Measurements from ENCODE around the gene AARS2. TPM values are rescaled to one million over a fixed set of nuclear protein-coding genes. Genes with fewer than 3 reads are reported as not detected.

Gene AARS2
- total and polyA plus RNA-seq, 8 donors = 2.9 to 19.3 (median 6.4) TPM

DNA sequence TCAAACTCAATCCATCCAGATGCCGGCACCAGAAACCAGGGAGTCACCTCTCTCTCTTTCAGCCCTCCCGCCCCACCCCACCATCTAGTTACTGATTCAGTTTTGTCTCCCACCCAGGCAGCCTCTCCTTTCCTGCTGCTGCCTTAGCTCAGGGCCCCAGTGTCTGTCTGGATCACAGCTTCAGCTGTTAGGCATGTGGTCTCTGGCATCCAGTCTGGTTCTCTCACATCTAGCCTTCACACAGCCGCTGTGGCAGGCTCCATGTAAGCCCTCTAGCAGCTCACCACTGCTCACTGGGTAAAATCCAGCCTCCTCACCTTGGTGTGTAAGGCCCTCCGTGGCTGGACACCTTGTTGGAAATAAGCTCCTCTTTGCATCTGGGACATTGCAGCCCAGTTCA lies 21.3 kb downstream of the AARS2 start:
- Histone ChIP-seq H3K27ac (no peak overlapping the region), H3K9me3 (no peaks in the 10 kb centered on the region), H3K27me3 (peaks cover 7 to 98% (median 78%) of the 10 kb centered on the region in 3 donors), H3K4me1 (peaks cover under 1% of the 10 kb centered on the region in 4 donors), H3K36me3 (no peaks in the 10 kb centered on the region), H3K4me3 (no peak overlapping the region)
- 64 to 75% (median 70%) methylated on average over 4 of the region's 4 CpGs for WGBS, 5 donors
- TF ChIP-seq, protein P1, sequence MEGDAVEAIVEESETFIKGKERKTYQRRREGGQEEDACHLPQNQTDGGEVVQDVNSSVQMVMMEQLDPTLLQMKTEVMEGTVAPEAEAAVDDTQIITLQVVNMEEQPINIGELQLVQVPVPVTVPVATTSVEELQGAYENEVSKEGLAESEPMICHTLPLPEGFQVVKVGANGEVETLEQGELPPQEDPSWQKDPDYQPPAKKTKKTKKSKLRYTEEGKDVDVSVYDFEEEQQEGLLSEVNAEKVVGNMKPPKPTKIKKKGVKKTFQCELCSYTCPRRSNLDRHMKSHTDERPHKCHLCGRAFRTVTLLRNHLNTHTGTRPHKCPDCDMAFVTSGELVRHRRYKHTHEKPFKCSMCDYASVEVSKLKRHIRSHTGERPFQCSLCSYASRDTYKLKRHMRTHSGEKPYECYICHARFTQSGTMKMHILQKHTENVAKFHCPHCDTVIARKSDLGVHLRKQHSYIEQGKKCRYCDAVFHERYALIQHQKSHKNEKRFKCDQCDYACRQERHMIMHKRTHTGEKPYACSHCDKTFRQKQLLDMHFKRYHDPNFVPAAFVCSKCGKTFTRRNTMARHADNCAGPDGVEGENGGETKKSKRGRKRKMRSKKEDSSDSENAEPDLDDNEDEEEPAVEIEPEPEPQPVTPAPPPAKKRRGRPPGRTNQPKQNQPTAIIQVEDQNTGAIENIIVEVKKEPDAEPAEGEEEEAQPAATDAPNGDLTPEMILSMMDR (IDR thresholded peaks at IDR 0.05) = no peak
- TF ChIP-seq POLR2A (IDR thresholded peaks at IDR 0.05) (no peak), POLR2AphosphoS5 (IDR thresholded peaks at IDR 0.05) (no peak), EP300 (IDR thresholded peaks at IDR 0.05) (no peak)
- DNase-seq = no peak
- intact Hi-C loops (cut with DNase I; ENCODE audit: low total_unique reads) = no loop called here

DNA sequence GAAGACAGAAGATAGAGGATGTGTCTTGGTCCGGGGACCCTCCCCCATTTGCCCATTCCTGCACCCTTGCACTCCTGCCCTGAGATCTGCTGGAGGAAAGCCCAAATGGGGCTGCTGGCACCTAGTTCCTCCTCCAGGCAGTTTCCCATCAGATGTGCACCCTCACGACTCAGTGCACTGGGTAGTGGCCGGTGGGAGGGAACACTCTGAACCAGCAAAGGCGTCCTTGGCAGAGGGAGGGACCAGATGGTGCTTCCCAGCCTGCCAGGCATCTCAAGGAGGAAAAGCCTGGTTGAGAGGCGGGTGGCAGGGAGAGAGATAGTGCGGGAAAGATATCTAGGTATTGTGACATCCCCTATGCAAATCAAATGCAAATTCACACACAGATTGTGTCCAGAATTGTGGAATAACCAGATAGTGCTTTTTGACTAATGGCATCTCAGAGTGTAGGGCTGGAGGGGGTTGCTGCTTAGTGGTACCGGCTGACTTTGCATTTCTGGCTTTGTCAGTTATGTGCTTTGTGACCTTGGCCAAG lies 23.4 kb downstream of the AARS2 start:
- peaks cover 0 to 98% (median 71%) of the 10 kb centered on the region in 3 donors for H3K27me3 ChIP-seq
- no peaks in the 10 kb centered on the region for H3K4me1 ChIP-seq
- no peaks in the 10 kb centered on the region for H3K36me3 ChIP-seq
- H3K9me3 ChIP-seq = no peaks in the 10 kb centered on the region
- no peak overlapping the region for H3K27ac ChIP-seq
- WGBS, 5 donors = 40 to 45% (median 45%) methylated on average over 7 of the region's 7 CpGs
- TF ChIP-seq POLR2A (IDR thresholded peaks at IDR 0.05) = no peak
- TF ChIP-seq, protein P1 (IDR thresholded peaks at IDR 0.05) = no peak
- H3K4me3 ChIP-seq = no peak overlapping the region
- DNase-seq = no peak
- intact Hi-C loops (cut with DNase I; ENCODE audit: low total_unique reads) = no loop called here

DNA sequence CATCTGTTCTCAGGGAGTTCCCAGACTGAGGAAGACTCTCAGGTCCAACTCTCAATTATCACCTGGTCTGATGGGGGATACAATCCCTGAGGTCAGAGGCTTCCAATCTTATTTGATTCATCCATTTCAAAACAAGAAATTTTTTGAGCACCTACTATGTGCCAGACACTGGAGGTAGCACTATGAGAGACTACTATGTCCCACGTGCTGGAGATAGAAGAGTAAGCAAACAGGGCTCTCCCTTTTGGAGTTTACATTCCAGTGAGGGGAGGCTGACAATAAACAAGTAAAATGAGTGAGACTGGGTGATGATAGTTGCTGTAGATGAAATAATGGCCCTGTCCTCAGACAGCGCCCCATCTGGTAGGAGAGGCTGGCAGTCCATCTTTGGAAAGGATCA lies 26.4 kb downstream of the AARS2 start:
- H3K27ac ChIP-seq = no peak overlapping the region
- no peaks in the 10 kb centered on the region for H3K36me3 ChIP-seq
- WGBS, 5 donors = 34 to 57% (median 52%) methylated on average over 2 of the region's 2 CpGs
- peaks cover 0 to 92% (median 49%) of the 10 kb centered on the region in 3 donors for H3K27me3 ChIP-seq
- TF ChIP-seq EP300 (IDR thresholded peaks at IDR 0.05) (no peak), POLR2AphosphoS5 (IDR thresholded peaks at IDR 0.05) (no peak), POLR2A (IDR thresholded peaks at IDR 0.05) (no peak)
- TF ChIP-seq, protein P1 (IDR thresholded peaks at IDR 0.05) = no peak
- no peaks in the 10 kb centered on the region for H3K9me3 ChIP-seq
- intact Hi-C loops (cut with DNase I; ENCODE audit: low total_unique reads) = no loop called here
- H3K4me1 ChIP-seq = no peaks in the 10 kb centered on the region
- DNase-seq = no peak
- no peak overlapping the region for H3K4me3 ChIP-seq

DNA sequence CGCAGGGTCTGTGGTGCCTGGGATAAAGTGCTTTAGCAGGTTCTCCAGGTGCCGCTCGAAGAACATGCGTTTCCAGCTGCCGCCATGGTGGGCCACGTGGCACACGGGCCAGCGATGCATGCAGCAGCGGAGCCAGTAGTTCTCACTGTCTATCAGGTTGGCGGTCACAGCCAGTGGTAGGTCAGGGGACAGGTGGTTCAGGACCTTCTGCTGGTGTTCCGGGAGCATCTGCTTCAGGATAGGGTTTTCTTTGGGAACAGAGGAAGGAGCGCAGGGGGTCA lies 26.9 kb downstream of the AARS2 start:
- no peak overlapping the region for H3K4me3 ChIP-seq
- H3K27me3 ChIP-seq = peaks cover 0 to 87% (median 43%) of the 10 kb centered on the region in 3 donors
- no peak for DNase-seq
- intact Hi-C loops (cut with DNase I; ENCODE audit: low total_unique reads) = no loop called here
- 85 to 96% (median 89%) methylated on average over 5 to 12 of the region's 12 CpGs for WGBS, 5 donors
- H3K9me3 ChIP-seq = no peaks in the 10 kb centered on the region
- TF ChIP-seq POLR2AphosphoS5 (IDR thresholded peaks at IDR 0.05) (no peak), POLR2A (IDR thresholded peaks at IDR 0.05) (no peak), EP300 (IDR thresholded peaks at IDR 0.05) (no peak)
- TF ChIP-seq, protein P1 (IDR thresholded peaks at IDR 0.05) = no peak
- no peaks in the 10 kb centered on the region for H3K4me1 ChIP-seq
- H3K36me3 ChIP-seq = no peaks in the 10 kb centered on the region
- H3K27ac ChIP-seq = no peak overlapping the region
